DMS 273 (cell line): Measurements from ENCODE around the gene CCDC183.
"Not testable (repeated sequence)": the region's sequence is repeated elsewhere in the genome, so short reads cannot be mapped to it uniquely, and the experiment has no call there.

Experiments
- DNase-seq: peaks from one replicate; lab custom pipeline; 2025; ENCODE audit not compliant: unreplicated experiment; lab: John Stamatoyannopoulos, UW

CCDC183 gene

DNA sequence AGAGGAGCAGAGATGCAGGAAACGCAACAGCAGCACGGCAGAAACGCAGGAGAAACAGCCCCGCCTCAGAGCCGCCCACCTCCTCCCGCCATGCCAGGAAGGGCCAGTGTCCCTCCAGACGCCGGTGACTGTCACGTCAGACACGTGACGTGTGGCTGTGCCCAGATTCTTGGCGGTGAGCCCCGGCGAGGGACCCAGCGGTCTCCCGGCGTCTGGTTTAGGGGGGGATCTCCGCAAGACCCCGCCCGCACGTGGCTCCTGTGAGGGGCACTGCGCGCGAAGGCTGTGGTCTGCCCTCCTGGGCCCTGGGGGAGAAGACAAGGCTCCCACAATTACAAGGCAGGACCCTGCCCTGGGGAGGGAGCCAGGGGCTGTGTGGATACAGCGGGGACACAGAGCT is 35.7 kb upstream of the CCDC183 start:
- no peak for DNase-seq

DNA sequence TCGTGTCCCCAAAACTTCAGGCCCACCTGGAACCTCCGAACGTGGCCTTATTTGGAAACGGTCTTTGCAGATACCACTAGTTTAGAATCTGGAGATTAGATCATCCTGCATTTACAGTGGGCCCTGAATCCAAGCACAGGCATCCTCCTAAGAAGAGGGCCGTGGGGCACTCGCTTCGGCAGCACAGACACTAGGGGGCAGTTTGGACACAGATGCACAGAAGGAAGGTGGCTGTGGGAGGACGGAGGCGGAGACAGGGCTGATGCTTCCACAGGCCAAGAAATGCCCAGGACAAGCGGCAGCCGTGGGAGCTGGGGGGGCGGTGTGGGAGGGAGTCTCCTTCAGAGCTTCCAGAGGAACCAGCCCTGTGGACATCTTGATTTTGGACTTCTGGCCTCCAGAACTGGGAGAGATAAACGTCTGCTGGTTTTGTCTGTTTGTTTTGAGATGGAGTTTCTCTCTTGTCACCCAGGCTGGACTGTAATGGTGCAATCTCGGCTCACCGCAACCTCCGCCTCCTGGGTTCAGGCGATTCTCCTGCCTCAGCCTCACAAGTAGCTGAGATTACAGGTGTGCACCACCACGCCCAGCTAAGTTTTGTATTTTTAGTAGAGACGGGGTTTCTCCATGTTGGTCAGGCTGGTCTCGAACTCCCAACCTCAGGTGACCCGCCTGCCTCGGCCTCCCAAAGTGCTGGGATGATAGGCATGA is 35.1 kb upstream of the CCDC183 start:
- DNase-seq = peak; percentile 80

GRCh38 chr9:136761545-136761981 is 34.6 kb upstream of the CCDC183 start:
- no peak for DNase-seq

GRCh38 chr9:136762221-136762691 is 33.9 kb upstream of the CCDC183 start:
- DNase-seq = no peak

DNA sequence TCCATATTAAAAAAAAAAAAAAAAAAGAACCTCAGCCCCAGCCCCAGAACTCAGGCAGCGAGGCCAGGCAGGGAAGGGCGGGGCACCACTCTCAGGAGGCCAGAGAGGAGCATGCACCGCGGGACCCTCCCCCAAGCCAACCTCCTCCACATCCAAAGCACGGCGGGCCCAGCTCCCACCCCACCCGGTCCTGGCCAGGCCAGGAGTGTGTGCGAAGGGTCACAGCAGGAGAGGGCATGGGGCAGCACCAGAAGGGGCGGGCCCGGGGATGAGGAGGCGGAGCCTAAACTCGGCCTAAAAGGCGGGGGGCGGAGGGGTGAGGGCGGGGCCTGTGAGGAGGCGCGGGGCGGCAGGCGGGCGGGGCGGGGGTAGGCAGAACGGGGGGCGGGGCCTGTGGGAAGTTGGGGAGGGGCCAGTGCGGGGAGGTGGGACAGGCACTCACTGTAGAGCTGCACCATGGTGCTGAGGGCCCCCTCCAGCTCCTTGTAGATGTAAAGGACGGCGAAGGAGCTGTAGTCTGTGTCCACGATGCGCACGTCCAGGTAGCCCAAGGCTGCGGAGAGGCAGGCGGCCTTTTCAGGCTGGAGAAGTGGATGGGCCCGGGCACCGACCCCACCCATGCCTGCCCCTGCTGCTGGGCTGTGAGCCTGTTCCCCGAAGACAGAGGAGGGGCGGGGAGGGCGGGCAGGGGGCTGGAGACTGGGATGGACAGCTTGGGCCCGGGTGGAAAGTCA is 33.1 kb upstream of the CCDC183 start:
- peak; percentile 74 for DNase-seq

DNA sequence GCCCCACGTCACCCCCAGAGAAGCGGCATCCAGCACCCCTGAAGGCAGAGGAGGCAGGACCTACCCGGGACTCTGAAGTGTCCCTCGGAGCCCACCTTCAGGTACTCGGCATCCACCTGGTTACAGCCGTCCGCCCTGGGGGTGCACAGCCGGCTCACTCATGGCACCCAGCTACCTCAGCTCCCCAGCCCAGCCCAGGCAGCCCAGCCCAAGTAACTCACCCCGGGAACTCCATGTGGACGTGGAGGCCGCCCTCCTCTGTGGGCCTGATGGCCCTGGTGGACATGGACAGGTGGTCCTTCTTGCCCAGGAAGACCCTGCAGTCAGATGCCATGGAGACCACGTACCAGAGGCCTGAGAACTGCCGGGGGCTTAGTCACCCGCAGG is 32.5 kb upstream of the CCDC183 start:
- DNase-seq = no peak

GRCh38 chr9:136764301-136764891 is 31.7 kb upstream of the CCDC183 start, which contains the start of gene LCN15:
Gene LCN15, minus strand, starts transcription at chr9:136764518. Its CDS starts 30 bp downstream, at chr9:136764488.
- no peak for DNase-seq

- DNase-seq = no peak
Measured at GRCh38 chr9:136765041-136765440, 31.1 kb upstream of the CCDC183 start.

DNA sequence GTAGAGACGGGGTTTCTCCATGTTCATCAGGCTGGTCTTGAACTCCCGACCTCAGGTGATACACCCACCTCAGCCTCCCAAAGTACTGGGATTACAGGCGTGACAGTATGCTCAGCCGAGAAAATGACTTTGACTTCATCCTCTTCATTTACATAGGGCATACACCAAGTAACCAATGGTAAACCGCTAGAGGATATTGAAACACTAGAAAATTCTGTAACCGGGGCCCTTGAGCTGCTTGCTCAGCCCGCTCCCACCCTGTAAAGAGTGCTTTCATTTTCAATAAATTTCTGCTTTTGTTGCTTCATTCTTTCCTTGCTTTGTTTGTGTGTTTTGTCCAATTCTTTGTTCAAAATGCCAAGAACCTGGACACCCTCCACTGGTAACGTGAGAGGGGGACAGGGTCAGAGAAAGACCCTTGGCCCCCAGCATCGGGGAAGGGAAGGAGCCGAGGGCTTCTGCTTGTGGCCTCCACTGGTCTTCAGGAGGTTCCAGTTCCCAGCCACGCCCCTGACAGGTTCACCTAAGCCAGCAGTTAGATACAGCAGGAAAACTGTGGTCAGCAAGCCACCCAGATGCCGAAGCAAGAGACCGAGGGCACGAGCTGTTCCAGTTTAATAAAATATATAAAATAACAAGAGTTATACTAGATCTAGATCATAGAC is 30.3 kb upstream of the CCDC183 start:
- not testable (repeated sequence) for DNase-seq

- peak; percentile 74 for DNase-seq
Measured at GRCh38 chr9:136766410-136767120, 29.6 kb upstream of the CCDC183 start.

DNA sequence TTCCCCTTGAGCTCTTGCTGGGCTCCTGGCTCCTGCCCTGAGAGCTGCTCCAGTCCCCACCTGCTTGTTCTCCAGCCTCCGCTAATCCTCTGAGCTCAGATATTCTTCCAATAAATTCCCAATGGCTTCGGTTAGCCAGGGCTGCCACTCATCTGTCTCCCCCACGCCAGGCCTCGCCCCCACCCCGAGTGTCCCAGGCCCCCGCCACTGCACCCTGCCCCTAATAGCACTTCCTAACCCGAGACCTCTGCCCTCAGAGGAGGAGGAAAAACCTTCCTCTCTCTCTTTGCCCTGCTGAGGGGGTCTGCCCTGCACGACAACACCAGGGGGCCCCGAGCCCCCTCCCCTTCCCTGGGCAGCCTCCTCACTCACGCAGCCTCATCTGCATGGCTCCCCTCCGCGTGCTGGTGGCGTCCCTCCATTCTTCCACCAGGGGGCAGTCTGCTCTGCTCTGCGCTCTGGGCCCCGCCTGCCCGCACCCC is 26.4 kb upstream of the CCDC183 start:
- peak; percentile 62 for DNase-seq

GRCh38 chr9:136771907-136772415 is 24.2 kb upstream of the CCDC183 start:
- DNase-seq = no peak

DNA sequence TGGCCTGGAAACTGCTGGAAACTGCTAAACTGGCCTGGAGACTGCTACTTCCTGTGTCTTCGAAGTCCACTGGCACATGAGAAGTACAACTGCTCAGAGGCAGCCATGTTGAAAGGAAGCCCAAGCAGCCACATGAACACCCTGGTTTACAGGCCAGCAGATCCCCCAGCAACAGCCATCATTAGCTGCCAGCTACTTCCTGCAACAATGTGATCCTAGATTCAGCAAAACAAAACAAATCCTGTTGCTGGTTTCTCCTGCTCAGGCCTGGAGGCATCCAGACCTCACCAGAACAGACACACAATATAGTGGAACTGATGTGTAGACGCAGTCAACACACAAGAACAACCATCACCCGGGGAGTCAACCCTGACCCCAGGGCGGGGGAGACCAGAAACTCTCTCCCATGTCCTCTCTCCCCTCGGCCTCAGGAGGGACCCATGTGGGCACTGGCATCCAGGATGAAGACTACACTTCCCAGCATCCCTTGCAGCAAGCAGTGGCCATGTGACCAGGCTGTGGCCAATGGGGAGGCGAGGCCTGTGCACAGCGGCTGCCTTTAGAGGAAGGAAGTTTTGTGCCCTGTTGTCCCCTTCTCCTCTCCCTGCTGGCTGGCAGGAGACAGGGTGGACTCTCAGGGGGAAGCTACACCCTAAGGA is 22.6 kb upstream of the CCDC183 start:
- peak; percentile 60 for DNase-seq

GRCh38 chr9:136774416-136775045 is 21.6 kb upstream of the CCDC183 start:
- no peak for DNase-seq

GRCh38 chr9:136775191-136775590 is 20.9 kb upstream of the CCDC183 start:
- no peak for DNase-seq

GRCh38 chr9:136776947-136777346 is 19.2 kb upstream of the CCDC183 start:
- no peak for DNase-seq

DNA sequence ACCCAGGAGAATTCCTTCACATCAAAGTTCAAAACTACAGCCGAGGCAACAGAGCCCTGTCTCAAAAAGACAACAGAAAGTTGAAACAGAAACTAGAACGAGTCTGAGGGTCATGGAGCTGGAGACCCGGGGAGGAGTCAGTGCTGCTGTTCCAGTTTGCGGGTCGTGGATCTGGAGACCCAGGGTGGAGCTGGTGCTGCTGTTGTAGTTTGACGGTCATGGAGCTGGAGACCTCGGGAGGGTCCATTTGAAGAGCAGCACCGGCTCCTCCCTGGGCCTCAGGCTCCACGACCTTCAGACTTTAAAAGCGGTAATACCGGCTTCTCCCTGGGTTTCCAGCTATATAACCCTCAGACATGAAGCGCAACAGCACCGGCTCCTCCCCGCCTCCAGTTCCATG is 18.8 kb upstream of the CCDC183 start:
- DNase-seq = no peak

GRCh38 chr9:136779808-136780207 is 16.3 kb upstream of the CCDC183 start:
- DNase-seq = peak; percentile 29

GRCh38 chr9:136782452-136782851 is 13.7 kb upstream of the CCDC183 start:
- DNase-seq = no peak
